GM12874 (cell line): ENCODE data around the gene RBM20.

ENCODE experiments used
- CTCF ChIP-seq: IDR thresholded peaks from 2 replicates; pipeline ENCODE4 v1.5.1; 2011; ENCODE audit warnings: low read depth, mild to moderate bottlenecking, control low read depth, low read length, moderate library complexity; ENCODE audit not compliant: insufficient read depth

Gene RBM20

GRCh38 chr10:110612087-110612486, 32.0 kb upstream of the RBM20 start:
- no peak for TF ChIP-seq CTCF

GRCh38 chr10:110612629-110613028, 31.5 kb upstream of the RBM20 start:
- no peak for TF ChIP-seq CTCF

- no peak for TF ChIP-seq CTCF
These were observed 30.7 kb upstream of the RBM20 start for GRCh38 chr10:110613341-110613995.

- no peak for TF ChIP-seq CTCF
These were observed 30.1 kb upstream of the RBM20 start for GRCh38 chr10:110613996-110614495.

GRCh38 chr10:110615057-110615747, 28.9 kb upstream of the RBM20 start:
- no peak for TF ChIP-seq CTCF

GRCh38 chr10:110616493-110617033, 27.6 kb upstream of the RBM20 start:
- no peak for TF ChIP-seq CTCF

GRCh38 chr10:110617425-110618229, 26.5 kb upstream of the RBM20 start:
- TF ChIP-seq CTCF, result no peak
